Breast epithelium (tissue), 3 donors: ENCODE results near the gene NFIB.

Experiments used
- CTCF ChIP-seq, 3 donors: fragments of 450-650 bp; IDR thresholded peaks; one replicate each; pipeline ENCODE4 v1.5.1; 2016 to 2017; ENCODE audit warnings: antibody characterized with exemption in 3 of 3, mild to moderate bottlenecking in 3 of 3, moderate library complexity in 3 of 3
- POLR2A ChIP-seq: fragments of 450-650 bp; IDR thresholded peaks from one replicate; pipeline ENCODE4 v1.6.1; 2016; ENCODE audit warnings: antibody characterized with exemption, mild to moderate bottlenecking, moderate library complexity
- POLR2AphosphoS5 ChIP-seq, 3 donors: sonication (generic); formaldehyde crosslinking; IDR thresholded peaks; one replicate each; pipeline ENCODE4 v1.6.1; 2017; ENCODE audit warnings: antibody characterized with exemption in 3 of 3

- TF ChIP-seq CTCF (IDR thresholded peaks at IDR 0.05): no peak
- no peak for TF ChIP-seq POLR2AphosphoS5 (IDR thresholded peaks at IDR 0.05)
- no peak for TF ChIP-seq POLR2A
Measured at GRCh38 chr9:14320271-14321181, 6.6 kb upstream of the NFIB start.
